IMR-90 (cell line): Measurements from ENCODE around the gene TRPM7.

Experiments used
- BHLHE40 ChIP-seq: fragments of 150-350 bp; IDR thresholded peaks from 2 replicates; pipeline ENCODE4 v1.6.1; 2016; ENCODE audit warnings: mild to moderate bottlenecking, low read depth, low read length
- CEBPB ChIP-seq: IDR thresholded peaks from 2 replicates; pipeline ENCODE4 v1.6.1; 2012; ENCODE audit warnings: low read depth, low read length, improper control_type of control experiment
- CTCF ChIP-seq: conservative IDR thresholded peaks from 2 replicates; pipeline ENCODE4 v1.5.1; 2012; ENCODE audit warnings: mild to moderate bottlenecking, low read depth, low read length, improper control_type of control experiment
- ELK1 ChIP-seq: fragments of 150-350 bp; IDR thresholded peaks from 2 replicates; pipeline ENCODE4 v1.6.1; 2016; ENCODE audit warnings: low read depth, mild to moderate bottlenecking, low read length, moderate library complexity, borderline replicate concordance
- MAFK ChIP-seq: IDR thresholded peaks from 2 replicates; pipeline ENCODE4 v1.6.1; 2012; ENCODE audit warnings: low read depth, low read length, improper control_type of control experiment
- MXI1 ChIP-seq: IDR thresholded peaks from 2 replicates; pipeline ENCODE4 v1.6.1; 2012; ENCODE audit warnings: low read depth, mild to moderate bottlenecking, low read length, moderate library complexity, borderline replicate concordance
- NFE2L2 ChIP-seq: fragments of 150-350 bp; IDR thresholded peaks from 2 replicates; pipeline ENCODE4 v1.6.1; 2016; ENCODE audit warnings: low read depth, mild to moderate bottlenecking, low read length
- POLR2A ChIP-seq: IDR thresholded peaks from 2 replicates; pipeline ENCODE4 v1.6.1; 2012; ENCODE audit warnings: mild to moderate bottlenecking, low read depth, low read length
- RCOR1 ChIP-seq: IDR thresholded peaks from 2 replicates; pipeline ENCODE4 v1.6.1; 2012; ENCODE audit warnings: mild to moderate bottlenecking, low read length, improper control_type of control experiment; ENCODE audit not compliant: insufficient replicate concordance
- RFX5 ChIP-seq: IDR thresholded peaks from 2 replicates; pipeline ENCODE4 v1.8.0; 2012; ENCODE audit warnings: low read depth, mild to moderate bottlenecking, low read length, moderate library complexity

- no peak for TF ChIP-seq CTCF
- TF ChIP-seq POLR2A = no peak
- no peak for TF ChIP-seq MXI1
- no peak for TF ChIP-seq NFE2L2
- no peak for TF ChIP-seq RCOR1
- no peak for TF ChIP-seq ELK1
- TF ChIP-seq RFX5 = no peak
- no peak for TF ChIP-seq BHLHE40
- TF ChIP-seq MAFK = no peak
- no peak for TF ChIP-seq CEBPB
These were observed 92.3 kb downstream of the TRPM7 start for GRCh38 chr15:50594311-50594710.
